ENCODE results near the gene PCBP2.

DNA sequence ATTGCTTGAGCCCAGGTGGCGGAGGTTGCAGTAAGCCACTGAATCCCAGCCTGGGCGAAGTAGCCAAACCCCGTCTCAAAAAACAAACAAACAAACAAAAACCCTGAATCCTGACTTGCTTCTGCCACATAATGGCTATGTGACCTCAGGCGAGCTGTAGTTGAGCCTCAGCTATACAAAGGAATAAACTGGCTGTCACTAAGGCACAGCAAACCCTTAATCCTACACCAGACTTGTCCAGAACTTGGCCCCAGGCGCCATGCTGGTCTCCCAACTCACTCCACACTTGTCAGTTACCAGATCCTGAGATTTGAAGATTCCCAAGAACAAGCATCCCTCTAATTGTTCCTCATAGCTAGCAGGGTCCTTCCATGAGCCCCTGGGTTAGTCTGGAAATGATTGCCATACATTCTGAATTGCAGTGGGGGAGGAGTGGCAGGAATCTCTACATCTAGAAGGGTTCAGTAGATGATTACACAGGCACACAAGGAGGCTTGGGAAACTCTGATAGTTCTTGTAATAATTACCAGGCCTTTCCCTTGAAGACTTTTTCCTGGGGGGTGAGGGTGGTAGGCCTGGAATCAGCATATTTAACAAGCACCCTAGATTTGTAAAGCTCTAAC lies 37.5 kb downstream of the PCBP2 start:
- TF ChIP-seq, protein P1, sequence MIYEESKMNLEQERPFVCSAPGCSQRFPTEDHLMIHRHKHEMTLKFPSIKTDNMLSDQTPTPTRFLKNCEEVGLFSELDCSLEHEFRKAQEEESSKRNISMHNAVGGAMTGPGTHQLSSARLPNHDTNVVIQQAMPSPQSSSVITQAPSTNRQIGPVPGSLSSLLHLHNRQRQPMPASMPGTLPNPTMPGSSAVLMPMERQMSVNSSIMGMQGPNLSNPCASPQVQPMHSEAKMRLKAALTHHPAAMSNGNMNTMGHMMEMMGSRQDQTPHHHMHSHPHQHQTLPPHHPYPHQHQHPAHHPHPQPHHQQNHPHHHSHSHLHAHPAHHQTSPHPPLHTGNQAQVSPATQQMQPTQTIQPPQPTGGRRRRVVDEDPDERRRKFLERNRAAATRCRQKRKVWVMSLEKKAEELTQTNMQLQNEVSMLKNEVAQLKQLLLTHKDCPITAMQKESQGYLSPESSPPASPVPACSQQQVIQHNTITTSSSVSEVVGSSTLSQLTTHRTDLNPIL (CRISPR knock-in tag; IDR thresholded peaks at IDR 0.05; ENCODE audit: low read depth), result no peak
- no peak for TF ChIP-seq ESRRG (CRISPR knock-in tag; IDR thresholded peaks at IDR 0.05)
- TF ChIP-seq, protein P2, sequence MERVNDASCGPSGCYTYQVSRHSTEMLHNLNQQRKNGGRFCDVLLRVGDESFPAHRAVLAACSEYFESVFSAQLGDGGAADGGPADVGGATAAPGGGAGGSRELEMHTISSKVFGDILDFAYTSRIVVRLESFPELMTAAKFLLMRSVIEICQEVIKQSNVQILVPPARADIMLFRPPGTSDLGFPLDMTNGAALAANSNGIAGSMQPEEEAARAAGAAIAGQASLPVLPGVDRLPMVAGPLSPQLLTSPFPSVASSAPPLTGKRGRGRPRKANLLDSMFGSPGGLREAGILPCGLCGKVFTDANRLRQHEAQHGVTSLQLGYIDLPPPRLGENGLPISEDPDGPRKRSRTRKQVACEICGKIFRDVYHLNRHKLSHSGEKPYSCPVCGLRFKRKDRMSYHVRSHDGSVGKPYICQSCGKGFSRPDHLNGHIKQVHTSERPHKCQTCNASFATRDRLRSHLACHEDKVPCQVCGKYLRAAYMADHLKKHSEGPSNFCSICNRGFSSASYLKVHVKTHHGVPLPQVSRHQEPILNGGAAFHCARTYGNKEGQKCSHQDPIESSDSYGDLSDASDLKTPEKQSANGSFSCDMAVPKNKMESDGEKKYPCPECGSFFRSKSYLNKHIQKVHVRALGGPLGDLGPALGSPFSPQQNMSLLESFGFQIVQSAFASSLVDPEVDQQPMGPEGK (CRISPR knock-in tag; IDR thresholded peaks at IDR 0.05; ENCODE audit: borderline replicate concordance), result no peak
- no peak for TF ChIP-seq SNAI2 (CRISPR knock-in tag; IDR thresholded peaks at IDR 0.05)
- TF ChIP-seq ZFP3 (CRISPR knock-in tag; IDR thresholded peaks at IDR 0.05), result no peak
- TF ChIP-seq, protein P3, sequence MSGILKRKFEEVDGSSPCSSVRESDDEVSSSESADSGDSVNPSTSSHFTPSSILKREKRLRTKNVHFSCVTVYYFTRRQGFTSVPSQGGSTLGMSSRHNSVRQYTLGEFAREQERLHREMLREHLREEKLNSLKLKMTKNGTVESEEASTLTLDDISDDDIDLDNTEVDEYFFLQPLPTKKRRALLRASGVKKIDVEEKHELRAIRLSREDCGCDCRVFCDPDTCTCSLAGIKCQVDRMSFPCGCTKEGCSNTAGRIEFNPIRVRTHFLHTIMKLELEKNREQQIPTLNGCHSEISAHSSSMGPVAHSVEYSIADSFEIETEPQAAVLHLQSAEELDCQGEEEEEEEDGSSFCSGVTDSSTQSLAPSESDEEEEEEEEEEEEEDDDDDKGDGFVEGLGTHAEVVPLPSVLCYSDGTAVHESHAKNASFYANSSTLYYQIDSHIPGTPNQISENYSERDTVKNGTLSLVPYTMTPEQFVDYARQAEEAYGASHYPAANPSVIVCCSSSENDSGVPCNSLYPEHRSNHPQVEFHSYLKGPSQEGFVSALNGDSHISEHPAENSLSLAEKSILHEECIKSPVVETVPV (CRISPR knock-in tag; IDR thresholded peaks at IDR 0.05), result no peak
- TF ChIP-seq GLIS3 (CRISPR knock-in tag; IDR thresholded peaks at IDR 0.05), result no peak
- TF ChIP-seq BACH2 (CRISPR knock-in tag; IDR thresholded peaks at IDR 0.05; ENCODE audit: borderline replicate concordance), result no peak
- no peak for TF ChIP-seq CSDC2 (CRISPR knock-in tag; IDR thresholded peaks at IDR 0.05)
- TF ChIP-seq OSR1 (CRISPR knock-in tag; IDR thresholded peaks at IDR 0.05), result no peak
- no peak for TF ChIP-seq TOX (CRISPR knock-in tag; IDR thresholded peaks at IDR 0.05; ENCODE audit: borderline replicate concordance)
- no peak for TF ChIP-seq ARNTL (CRISPR knock-in tag; IDR thresholded peaks at IDR 0.05; ENCODE audit: borderline replicate concordance, low read depth)
- no peak for TF ChIP-seq ZC3H10 (CRISPR knock-in tag; IDR thresholded peaks at IDR 0.05)
- TF ChIP-seq ZNF565 (CRISPR knock-in tag; conservative IDR thresholded peaks at IDR 0.05; ENCODE audit: low read depth), result no peak
